ENCODE measurements around the gene EML6. TPM values are rescaled to one million over a fixed set of nuclear protein-coding genes. Genes with fewer than 3 reads are reported as not detected.
"Not testable (repeated sequence)": the region's sequence is repeated elsewhere in the genome, so short reads cannot be mapped to it uniquely, and the experiment has no call there.

EML6 gene
- total RNA-seq, 1 donor from 2014 or later, result 1.3 TPM

- intact Hi-C loops (cut with micrococcal nuclease), result no loop called here
Measured at GRCh38 chr2:54979321-54980044, 256.0 kb downstream of the EML6 start.

- intact Hi-C loops (cut with micrococcal nuclease), result no loop called here
Measured at GRCh38 chr2:54981385-54981784, 257.9 kb downstream of the EML6 start.

- intact Hi-C loops (cut with micrococcal nuclease), result no loop called here
Measured at GRCh38 chr2:54983345-54984220, 260.1 kb downstream of the EML6 start.

- intact Hi-C loops (cut with micrococcal nuclease), result no loop called here
Measured at GRCh38 chr2:54984476-54984875, 261.0 kb downstream of the EML6 start.

- intact Hi-C loops (cut with micrococcal nuclease), result no loop called here
Measured at GRCh38 chr2:54986264-54986663, 262.8 kb downstream of the EML6 start.

- intact Hi-C loops (cut with micrococcal nuclease), result no loop called here
Measured at GRCh38 chr2:54988612-54989011, 265.1 kb downstream of the EML6 start.

GRCh38 chr2:54990694-54991093, 267.2 kb downstream of the EML6 start:
- intact Hi-C loops (cut with micrococcal nuclease), result not testable (repeated sequence)

GRCh38 chr2:54995553-54995952, 272.1 kb downstream of the EML6 start:
- intact Hi-C loops (cut with micrococcal nuclease), result no loop called here

- intact Hi-C loops (cut with micrococcal nuclease), result no loop called here
Measured at GRCh38 chr2:54997826-54998225, 274.4 kb downstream of the EML6 start.

GRCh38 chr2:54999182-54999581, 275.7 kb downstream of the EML6 start:
- intact Hi-C loops (cut with micrococcal nuclease), result no loop called here

- intact Hi-C loops (cut with micrococcal nuclease), result no loop called here
Measured at GRCh38 chr2:55000341-55000740, 276.9 kb downstream of the EML6 start.

- intact Hi-C loops (cut with micrococcal nuclease), result no loop called here
Measured at GRCh38 chr2:55001716-55002115, 278.3 kb downstream of the EML6 start.

- intact Hi-C loops (cut with micrococcal nuclease), result loop anchor here (2.0 kb wide), 1 partner anchor 39 kb away; no protein-coding TSS in a partner anchor
Measured at GRCh38 chr2:55003706-55004639, 280.5 kb downstream of the EML6 start.

- intact Hi-C loops (cut with micrococcal nuclease), result no loop called here
Measured at GRCh38 chr2:55006306-55006705, 282.8 kb downstream of the EML6 start.

- intact Hi-C loops (cut with micrococcal nuclease), result loop anchor here (1.0 to 5.0 kb wide), 4 partner anchors 41 to 510 kb away; partner anchors contain the start of genes CFAP36 and RTN4
Measured at GRCh38 chr2:55009277-55010060, 286.0 kb downstream of the EML6 start.

- intact Hi-C loops (cut with micrococcal nuclease), result loop anchor here (1.0 to 5.0 kb wide), 4 partner anchors 40 to 509 kb away; partner anchors contain the start of genes CFAP36 and RTN4
Measured at GRCh38 chr2:55010149-55010591, 286.7 kb downstream of the EML6 start.

GRCh38 chr2:55010915-55011314, 287.5 kb downstream of the EML6 start:
- intact Hi-C loops (cut with micrococcal nuclease), result loop anchor here (1.0 to 5.0 kb wide), 4 partner anchors 39 to 508 kb away; partner anchors contain the start of genes CFAP36 and RTN4

GRCh38 chr2:55011831-55012671, 288.6 kb downstream of the EML6 start:
- intact Hi-C loops (cut with micrococcal nuclease), result loop anchor here (2.0 to 5.0 kb wide), 2 partner anchors 107 to 270 kb away; no protein-coding TSS in a partner anchor

Data from T-helper 1 cell treated with Interleukin-12 subunit alpha and Interleukin-12 subunit beta and Interleukin-4 antibody, amounts not matched to agents 30 ng/mL and 1 ng/mL, for 36 hours (primary cell).